Measurements from ENCODE around the gene HOMER1.

DNA sequence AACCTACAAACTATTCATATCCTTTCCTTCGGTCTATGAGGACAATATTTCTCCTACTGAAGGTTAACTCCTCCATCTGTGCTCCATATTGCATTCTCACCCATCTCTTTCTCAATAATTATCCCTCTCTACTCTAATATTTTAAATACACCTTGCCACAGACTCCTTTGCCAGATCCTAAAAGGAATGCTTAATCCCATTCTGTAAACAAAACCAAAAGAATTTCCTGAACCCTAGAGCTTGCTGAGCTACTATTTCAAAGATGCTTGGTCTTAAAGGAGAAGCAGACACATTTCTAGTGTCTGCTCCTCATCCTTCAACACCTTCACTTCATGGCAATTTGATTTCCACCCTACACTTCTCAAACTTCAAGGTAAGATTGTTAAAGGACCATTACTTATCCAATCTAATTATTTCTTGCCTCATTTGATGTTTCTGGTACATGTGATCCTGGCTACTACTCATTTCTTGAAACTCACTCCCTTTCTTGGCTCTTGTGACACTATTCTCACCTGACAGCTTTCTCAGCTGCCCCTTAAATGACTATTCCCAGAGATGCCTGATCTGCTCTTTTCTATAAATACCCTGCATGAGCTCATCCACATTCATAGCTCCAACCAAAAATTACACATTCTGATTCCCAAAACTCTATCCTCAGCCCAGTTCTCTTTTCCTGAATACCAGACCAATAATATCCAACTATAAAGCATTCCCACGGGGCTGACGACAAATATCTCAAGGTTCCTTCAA, 20.2 kb downstream of the HOMER1 start:
- TF ChIP-seq, protein P1, sequence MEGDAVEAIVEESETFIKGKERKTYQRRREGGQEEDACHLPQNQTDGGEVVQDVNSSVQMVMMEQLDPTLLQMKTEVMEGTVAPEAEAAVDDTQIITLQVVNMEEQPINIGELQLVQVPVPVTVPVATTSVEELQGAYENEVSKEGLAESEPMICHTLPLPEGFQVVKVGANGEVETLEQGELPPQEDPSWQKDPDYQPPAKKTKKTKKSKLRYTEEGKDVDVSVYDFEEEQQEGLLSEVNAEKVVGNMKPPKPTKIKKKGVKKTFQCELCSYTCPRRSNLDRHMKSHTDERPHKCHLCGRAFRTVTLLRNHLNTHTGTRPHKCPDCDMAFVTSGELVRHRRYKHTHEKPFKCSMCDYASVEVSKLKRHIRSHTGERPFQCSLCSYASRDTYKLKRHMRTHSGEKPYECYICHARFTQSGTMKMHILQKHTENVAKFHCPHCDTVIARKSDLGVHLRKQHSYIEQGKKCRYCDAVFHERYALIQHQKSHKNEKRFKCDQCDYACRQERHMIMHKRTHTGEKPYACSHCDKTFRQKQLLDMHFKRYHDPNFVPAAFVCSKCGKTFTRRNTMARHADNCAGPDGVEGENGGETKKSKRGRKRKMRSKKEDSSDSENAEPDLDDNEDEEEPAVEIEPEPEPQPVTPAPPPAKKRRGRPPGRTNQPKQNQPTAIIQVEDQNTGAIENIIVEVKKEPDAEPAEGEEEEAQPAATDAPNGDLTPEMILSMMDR (IDR thresholded peaks at IDR 0.05; ENCODE audit: low read depth, low read length, poor library complexity, severe bottlenecking): no peak
- TF ChIP-seq EZH2phosphoT487 (IDR thresholded peaks at IDR 0.05; ENCODE audit: borderline replicate concordance, low read length): no peak
